K562 (cell line): Measurements from ENCODE around the gene CCDC102B. TPM values are rescaled to one million over a fixed set of nuclear protein-coding genes. Genes with fewer than 3 reads are reported as not detected.

Experiments
- ATAC-seq: fragments of 200-7000 bp; cut with Tn5 transposase; 3 replicates; pipeline ENCODE4 v1.9.1; 2020; ENCODE audit warnings: moderate library complexity
- BruUV-seq: library from RNA; stranded (reverse); fragments of 400-500 nt; replicated peaks from 2 replicates; lab custom pipeline; 2021; lab: Mats Ljungman, UMichigan
- CTCF ChIA-PET: fragments of 300-600 bp; formaldehyde crosslinking; extraction: SDS; loops from one replicate; lab custom pipeline; 2021; ENCODE audit warnings: low intra/inter-chr PET ratio; lab: Yijun Ruan, JAX
- POLR2A ChIA-PET: fragments of 300-600, 350-650 bp; sonication (Branson Sonifier 250); formaldehyde crosslinking; extraction: SDS; loops from one replicate; lab custom pipeline; 2021; ENCODE audit warnings: antibody characterized with exemption, inconsistent platforms; lab: Yijun Ruan, JAX
- DNase-seq, 4 experiments: peaks; one replicate each; pipeline versions ENCODE4 v3.0.0 to v3.0.0-alpha.2; 2011 to 2018; ENCODE audit warnings: low spot score in 3 of 4, mixed read lengths in 3 of 4; ENCODE audit errors: extremely low read depth in 1 of 4
- FAIRE-seq: peaks from 2 replicates; lab custom pipeline; 2011; peaks lifted over from hg19 to GRCh38; lab: Jason Lieb, UNC
- H2AFZ ChIP-seq: 2 replicates; pipeline ENCODE4 v1.6.0; 2011; ENCODE audit warnings: low read depth, low read length, control low read depth, inconsistent platforms
- H3K27ac ChIP-seq: fragments of 200-600 bp; 3 replicates; pipeline ENCODE4 v1.8.0; 2011; ENCODE audit warnings: low read depth, mild to moderate bottlenecking, control low read depth, inconsistent platforms, low read length, moderate library complexity, mixed read lengths; ENCODE audit errors: extremely low read depth
- H3K27me3 ChIP-seq, 2 experiments: fragments of 300-600 bp in 1 of 2; 2 replicates in 1 of 2; 3 replicates in 1 of 2; pipeline versions ENCODE4 v1.6.0 to v1.8.0; 2011; ENCODE audit warnings: inconsistent platforms in 2 of 2, low read length in 2 of 2, mild to moderate bottlenecking in 1 of 2, mixed read lengths in 1 of 2, moderate library complexity in 1 of 2; ENCODE audit not compliant: control insufficient read depth in 2 of 2, insufficient read depth in 2 of 2
- H3K36me3 ChIP-seq: fragments of 300-600 bp; 3 replicates; pipeline ENCODE4 v1.8.0; 2011; ENCODE audit warnings: mild to moderate bottlenecking, low read length, inconsistent platforms; ENCODE audit not compliant: control insufficient read depth, insufficient read depth
- H3K4me1 ChIP-seq, 2 experiments: fragments of 200-600 bp in 1 of 2; replicated peaks in 1 of 2; 2 replicates in 1 of 2; 3 replicates in 1 of 2; pipeline versions ENCODE4 v1.5.1 to v1.8.0; 2011; ENCODE audit warnings: inconsistent platforms in 2 of 2, low read length in 2 of 2, mild to moderate bottlenecking in 1 of 2, mixed read lengths in 1 of 2, moderate library complexity in 1 of 2; ENCODE audit not compliant: control insufficient read depth in 2 of 2, insufficient read depth in 2 of 2
- H3K4me2 ChIP-seq: 2 replicates; pipeline ENCODE4 v1.6.1; 2011; ENCODE audit warnings: low read length, control low read depth, inconsistent platforms, mixed read lengths; ENCODE audit not compliant: insufficient read depth
- H3K4me3 ChIP-seq: fragments of 200-600 bp; sonication (generic), shearing (Covaris generic); 2 replicates; pipeline ENCODE4 v1.5.1; 2016; ENCODE audit warnings: control low read depth, inconsistent platforms
- H3K79me2 ChIP-seq: fragments of 200-600 bp; 3 replicates; pipeline ENCODE4 v1.8.0; 2011; ENCODE audit warnings: low read length, inconsistent platforms; ENCODE audit not compliant: control insufficient read depth, insufficient read depth
- H3K9ac ChIP-seq, 2 experiments: 2 replicates each; pipeline versions ENCODE4 v1.6.0 to v1.6.1; 2011; ENCODE audit warnings: low read depth in 2 of 2, low read length in 2 of 2, control low read depth in 1 of 2, inconsistent platforms in 1 of 2, mild to moderate bottlenecking in 1 of 2, mixed read lengths in 1 of 2; ENCODE audit not compliant: insufficient read depth in 1 of 2
- H3K9me1 ChIP-seq: one replicate; pipeline ENCODE4 v1.6.0; 2011; ENCODE audit warnings: inconsistent platforms, mild to moderate bottlenecking, low read length, moderate library complexity; ENCODE audit not compliant: control insufficient read depth, insufficient read depth
- H3K9me3 ChIP-seq: replicated peaks from 2 replicates; pipeline ENCODE4 v1.5.1; 2011; ENCODE audit warnings: low read depth, low read length, inconsistent platforms; ENCODE audit not compliant: control insufficient read depth, insufficient read depth
- H4K20me1 ChIP-seq: replicated peaks from 2 replicates; pipeline ENCODE4 v1.6.1; 2011; ENCODE audit warnings: low read length, inconsistent platforms, mixed read lengths; ENCODE audit not compliant: control insufficient read depth, insufficient read depth
- BRD9 ChIP-seq: fragments of 450-650 bp; IDR thresholded peaks from 2 replicates; pipeline ENCODE4 v1.6.1; 2018; ENCODE audit warnings: low read depth; ENCODE audit not compliant: partially characterized antibody
- FIP1L1 ChIP-seq: fragments of 200-400 bp; formaldehyde crosslinking; IDR thresholded peaks from 2 replicates; pipeline ENCODE4 v1.6.1; 2018; ENCODE audit warnings: mild to moderate bottlenecking, low read depth, low read length; ENCODE audit not compliant: poor library complexity, severe bottlenecking
- FOXA1 ChIP-seq: fragments of 450-650 bp; IDR thresholded peaks from 2 replicates; pipeline ENCODE4 v1.6.1; 2016; ENCODE audit warnings: mild to moderate bottlenecking, borderline replicate concordance
- GTF2B ChIP-seq: IDR thresholded peaks from 2 replicates; pipeline ENCODE4 v1.6.1; 2011; ENCODE audit not compliant: insufficient read length; ENCODE audit errors: extremely low read depth
- GTF2E2 ChIP-seq: fragments of 200-800 bp; sonication (Bioruptor generic); IDR thresholded peaks from 2 replicates; pipeline ENCODE4 v1.6.1; 2016; ENCODE audit warnings: missing genetic modification characterization, missing compliant biosample characterization
- HDAC1 ChIP-seq, 2 experiments: fragments of 450-650 bp; IDR thresholded peaks; 2 replicates each; pipeline ENCODE4 v1.6.1; 2016 to 2017; ENCODE audit warnings: inconsistent platforms in 1 of 2, mild to moderate bottlenecking in 1 of 2, moderate library complexity in 1 of 2
- MBD2 ChIP-seq: sonication (generic); IDR thresholded peaks from 2 replicates; pipeline ENCODE4 v1.6.1; 2016; ENCODE audit warnings: low read depth, borderline replicate concordance
- MEIS2 ChIP-seq: fragments of 450-650 bp; IDR thresholded peaks from 2 replicates; pipeline ENCODE4 v1.6.1; 2014; ENCODE audit warnings: mild to moderate bottlenecking; ENCODE audit not compliant: partially characterized antibody
- NR2F6 ChIP-seq: fragments of 450-650 bp; formaldehyde crosslinking; IDR thresholded peaks from 2 replicates; pipeline ENCODE4 v1.4.0; 2020; ENCODE audit warnings: mild to moderate bottlenecking
- SOX6 ChIP-seq: fragments of 450-650 bp; IDR thresholded peaks from 2 replicates; pipeline ENCODE4 v1.6.1; 2014; ENCODE audit warnings: mild to moderate bottlenecking
- TEAD2 ChIP-seq: fragments of 450-650 bp; IDR thresholded peaks from 2 replicates; pipeline ENCODE4 v1.6.1; 2016; ENCODE audit warnings: missing genetic modification characterization, control low read depth, missing compliant biosample characterization
- ZNF408 ChIP-seq: fragments of 250-450 bp; sonication (Bioruptor Pico); IDR thresholded peaks from 2 replicates; pipeline ENCODE4 v1.4.0; 2020; ENCODE audit warnings: low read depth, mild to moderate bottlenecking, moderate library complexity
- ZZZ3 ChIP-seq: fragments of 450-650 bp; IDR thresholded peaks from 2 replicates; pipeline ENCODE4 v1.6.1; 2016; ENCODE audit warnings: antibody characterized with exemption, mild to moderate bottlenecking, moderate library complexity
- WGBS: fragments of 100-300 bp; shearing (Covaris generic); methylation state at CpG from one replicate; pipeline ENCODE4 v1.1.6; 2016; ENCODE audit warnings: low coverage, mixed read lengths; ENCODE audit not compliant: insufficient coverage; ENCODE audit errors: missing lambda C conversion rate; 5-methylcytosine and 5-hydroxymethylcytosine counted together
- in situ Hi-C: fragments of 300-500 bp; cut with MboI; formaldehyde crosslinking; loops from 4 replicates; pipeline ENCODE4 v1.15.0; 2018; ENCODE audit warnings: inconsistent platforms, mixed read lengths
- intact Hi-C: fragments of 100-400 bp; cut with micrococcal nuclease; formaldehyde crosslinking; loops from 2 replicates; pipeline ENCODE4 v1.14.2; 2022
- polyA plus RNA-seq, 8 experiments: library from polyadenylated mRNA; depleted of rRNA in 4 of 8; stranded (reverse) in 5 of 8; unstranded in 3 of 8; fragments of >200 nt; fragmentation: Nextera tagmentation in 2 of 8; fragmentation: Illumina TruSeq in 1 of 8; extraction: Ambion mirVana in 2 of 8; extraction: Trizol in 1 of 8; gene quantifications; 2 replicates each; pipeline versions ENCODE4 v1.2.1 to v1.2.3, GENCODE V29; 2011 to 2014; ENCODE audit warnings: inconsistent platforms in 1 of 8, missing spikeins in 1 of 8
- total RNA-seq, 7 experiments: library from RNA; depleted of rRNA in 6 of 7; stranded (reverse); fragments of >200 nt in 6 of 7; fragmentation: Illumina TruSeq in 2 of 7; extraction: Trizol in 2 of 7; gene quantifications; 2 replicates each; pipeline versions ENCODE4 v1.2.1 to v1.2.3, GENCODE V29; 2011 to 2021; ENCODE audit warnings: low replicate concordance in 1 of 7

Gene CCDC102B
- total and polyA plus RNA-seq, 9 of the 15 experiments (the other 6 are each of a cell fraction or from before 2014, with no cell fraction given), result 0.18 to 1.5 (median 0.73) TPM

- no peaks in the 10 kb centered on the region for H4K20me1 ChIP-seq
- no peak overlapping the region for H3K27ac ChIP-seq
- BruUV-seq, result no TSS peak
- no peaks in the 10 kb centered on the region for H3K9me1 ChIP-seq
- H3K9me3 ChIP-seq, result no peaks in the 10 kb centered on the region
- H3K27me3 ChIP-seq, result no peaks in the 10 kb centered on the region
- H2AFZ ChIP-seq, result no peak overlapping the region
- CTCF ChIA-PET, result no interaction called here
- no peaks in the 10 kb centered on the region for H3K4me1 ChIP-seq
- intact Hi-C loops, result no loop called here
- in situ Hi-C loops, result no loop called here
- WGBS, result 9% methylated on average over 3 of the region's 3 CpGs
- TF ChIP-seq HDAC1 (IDR thresholded peaks at IDR 0.05) (no peak), MBD2 (no peak), SOX6 (no peak), FOXA1 (no peak), NR2F6 (no peak), FIP1L1 (no peak), TEAD2 (no peak)
- H3K9ac ChIP-seq, result no peak overlapping the region
- POLR2A ChIA-PET, result no interaction called here
- no peaks in the 10 kb centered on the region for H3K36me3 ChIP-seq
- H3K79me2 ChIP-seq, result no peaks in the 10 kb centered on the region
- DNase-seq (no peak), ATAC-seq (no peak), FAIRE-seq (no peak)
- H3K4me3 ChIP-seq, result no peak overlapping the region
- no peak overlapping the region for H3K4me2 ChIP-seq
Measured at GRCh38 chr18:68803356-68803755, 5.5 kb downstream of the CCDC102B start.

- FAIRE-seq (no peak), ATAC-seq (no peak), DNase-seq (no peak)
- no peaks in the 10 kb centered on the region for H4K20me1 ChIP-seq
- TF ChIP-seq GTF2E2 (tag) (no peak), ZNF408 (CRISPR knock-in tag) (no peak), BRD9 (no peak), GTF2B (no peak), MEIS2 (no peak), ZZZ3 (no peak)
- POLR2A ChIA-PET, result no interaction called here
- no peak overlapping the region for H3K9ac ChIP-seq
- intact Hi-C loops (no loop called here), in situ Hi-C loops (no loop called here)
- H3K9me1 ChIP-seq, result no peaks in the 10 kb centered on the region
- BruUV-seq, result no TSS peak
- no peaks in the 10 kb centered on the region for H3K27me3 ChIP-seq
- H3K27ac ChIP-seq, result no peak overlapping the region
- WGBS, result 0% methylated on average over 3 of the region's 3 CpGs
- no peaks in the 10 kb centered on the region for H3K4me1 ChIP-seq
- no peak overlapping the region for H2AFZ ChIP-seq
- H3K36me3 ChIP-seq, result no peaks in the 10 kb centered on the region
- H3K79me2 ChIP-seq, result no peaks in the 10 kb centered on the region
- no peaks in the 10 kb centered on the region for H3K9me3 ChIP-seq
- no peak overlapping the region for H3K4me3 ChIP-seq
- CTCF ChIA-PET, result no interaction called here
- no peak overlapping the region for H3K4me2 ChIP-seq
Measured at GRCh38 chr18:68817584-68817983, 19.7 kb downstream of the CCDC102B start.
